NCI-H2171 treated with DMSO at 0.1 percent for 48 hours (cell line): Measurements from ENCODE around the gene FLYWCH1.

Experiments
- DNase-seq: peaks from one replicate; lab custom pipeline; 2025; lab: John Stamatoyannopoulos, UW

The FLYWCH1 gene

DNA sequence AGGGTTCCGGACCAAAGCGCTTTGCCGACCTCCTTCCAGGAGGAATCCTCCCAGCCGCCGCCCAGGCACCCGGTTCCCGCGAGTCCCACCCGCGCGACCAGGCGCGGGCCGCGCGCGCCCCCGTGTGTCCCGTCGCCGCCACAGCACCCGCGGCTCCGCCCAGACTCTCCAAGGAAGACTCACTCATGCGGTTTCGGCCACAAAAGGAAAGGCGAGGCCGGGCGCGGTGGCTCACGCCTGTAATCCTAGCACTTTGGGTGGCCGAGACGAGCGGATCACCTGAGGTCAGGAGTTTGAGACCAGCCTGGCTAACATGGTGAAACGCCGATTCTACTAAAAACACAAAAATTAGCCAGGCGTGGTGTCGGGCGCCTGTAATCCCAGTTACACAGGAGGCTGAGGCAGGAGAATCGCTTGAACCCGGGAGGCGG, 72.0 kb downstream of the FLYWCH1 start:
- DNase-seq: peak; percentile 67

- DNase-seq: no peak
These were observed 73.7 kb downstream of the FLYWCH1 start for GRCh38 chr16:2985462-2985861.

DNA sequence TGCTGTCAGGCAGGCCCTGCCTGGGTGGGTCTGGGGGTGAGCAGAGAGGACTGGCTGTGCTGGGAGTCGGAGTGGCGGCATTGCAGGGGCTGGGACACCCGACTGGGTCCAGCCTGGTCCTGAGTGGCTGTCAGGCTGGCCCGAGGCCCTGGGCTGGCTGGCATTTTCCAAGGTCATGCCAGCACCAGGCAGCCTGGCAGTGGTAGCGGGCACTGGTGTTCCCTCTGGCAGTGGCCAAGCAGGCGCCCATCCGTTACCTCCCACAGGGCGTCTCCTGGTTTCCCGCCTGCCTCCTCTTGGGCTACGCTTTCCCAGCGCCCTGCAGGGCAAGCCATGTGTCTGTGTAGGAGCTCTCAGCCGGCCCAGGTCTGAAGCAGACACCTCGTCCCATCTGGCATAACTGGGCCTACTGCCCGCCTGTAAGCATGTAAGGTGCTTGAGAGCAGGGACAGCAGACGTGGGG, 74.2 kb downstream of the FLYWCH1 start:
- peak; percentile 89 for DNase-seq

- no peak for DNase-seq
These were observed 75.0 kb downstream of the FLYWCH1 start for GRCh38 chr16:2986623-2987188.

- DNase-seq: no peak
These were observed 75.6 kb downstream of the FLYWCH1 start for GRCh38 chr16:2987286-2987685.

- DNase-seq: peak; percentile 91
These were observed 76.1 kb downstream of the FLYWCH1 start for GRCh38 chr16:2987833-2988232.

DNA sequence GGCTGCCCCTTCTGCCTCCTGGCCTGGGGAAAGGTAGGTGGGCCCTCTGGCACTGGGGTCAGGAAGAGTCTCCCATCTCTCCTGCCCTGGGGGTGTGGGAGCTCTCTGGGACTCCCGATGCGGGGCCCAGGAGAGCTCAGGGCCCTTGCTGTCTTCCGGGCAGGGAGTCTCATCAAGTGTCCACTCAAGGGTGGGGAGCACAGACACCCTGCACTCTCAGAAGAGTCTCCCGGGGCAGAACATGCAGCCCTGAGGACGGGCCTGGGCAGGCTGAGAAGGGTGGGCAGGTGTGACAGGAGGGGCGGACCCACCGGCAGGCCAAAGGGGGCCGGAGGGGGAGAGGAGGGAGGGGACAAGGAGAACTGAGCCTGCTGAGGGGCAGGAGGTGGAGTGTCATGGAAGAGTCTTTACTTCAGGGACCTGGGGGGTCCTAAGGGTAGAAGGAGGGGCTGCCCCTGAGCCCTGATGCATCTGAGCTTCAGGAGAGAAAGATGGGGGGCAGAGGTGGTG, 76.9 kb downstream of the FLYWCH1 start:
- DNase-seq: peak; percentile 29

- no peak for DNase-seq
These were observed 79.2 kb downstream of the FLYWCH1 start for GRCh38 chr16:2990891-2991290.

GRCh38 chr16:2991566-2992261, 80.0 kb downstream of the FLYWCH1 start:
- DNase-seq: no peak

DNA sequence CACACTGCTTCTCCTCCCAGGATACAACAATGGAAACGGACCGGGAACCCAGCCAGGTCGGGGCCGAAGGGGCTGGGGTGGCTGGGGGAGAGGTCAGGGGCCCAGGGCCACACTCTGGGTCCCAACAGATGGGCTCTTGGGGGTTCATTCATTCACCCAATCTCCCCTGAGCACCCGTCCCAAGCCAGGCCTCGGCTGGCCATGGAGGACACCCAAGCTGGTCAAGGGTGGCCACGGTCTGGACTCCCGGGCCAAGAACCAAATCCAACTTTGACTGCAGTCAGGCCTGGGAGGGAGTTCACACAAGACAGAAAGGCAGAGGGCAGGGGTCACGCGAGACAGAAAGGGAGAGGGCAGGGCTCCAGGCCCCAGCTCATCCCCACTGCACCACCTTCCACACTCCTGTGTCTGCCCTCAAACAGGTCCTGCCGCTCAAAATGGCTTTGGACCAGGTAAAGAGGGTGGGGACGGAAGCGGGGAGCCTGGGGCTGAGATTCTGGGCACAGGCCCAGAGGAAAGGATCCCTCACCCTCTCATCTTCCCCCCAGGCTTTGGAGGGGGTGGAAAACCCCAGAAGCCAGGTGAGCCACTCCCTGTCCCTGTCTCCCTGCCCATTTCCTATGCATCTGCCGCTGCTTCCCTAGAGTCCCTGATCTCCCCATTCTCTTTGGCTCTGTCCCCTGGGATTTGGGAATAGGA, 80.8 kb downstream of the FLYWCH1 start:
- DNase-seq: no peak

DNA sequence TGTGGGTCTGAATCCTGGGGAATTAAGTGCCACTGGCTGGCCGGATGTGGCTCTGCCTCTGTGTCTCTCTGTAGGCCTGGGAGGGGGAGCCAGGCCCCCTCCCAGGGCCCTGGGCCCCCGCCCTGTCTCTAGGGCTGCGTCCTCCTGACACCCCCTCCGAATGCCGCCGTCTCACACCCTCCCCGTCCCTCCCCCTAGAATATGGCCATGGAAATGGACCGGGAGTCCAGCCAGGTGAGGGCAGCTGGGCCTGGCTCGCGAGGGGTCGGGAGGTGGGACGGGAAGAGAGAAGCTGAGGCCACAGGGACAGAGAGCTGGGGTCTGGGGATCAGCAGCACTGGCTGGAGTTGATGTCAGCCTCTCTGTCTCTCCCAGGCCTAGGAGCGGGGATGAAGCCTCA, 84.6 kb downstream of the FLYWCH1 start:
- no peak for DNase-seq

DNA sequence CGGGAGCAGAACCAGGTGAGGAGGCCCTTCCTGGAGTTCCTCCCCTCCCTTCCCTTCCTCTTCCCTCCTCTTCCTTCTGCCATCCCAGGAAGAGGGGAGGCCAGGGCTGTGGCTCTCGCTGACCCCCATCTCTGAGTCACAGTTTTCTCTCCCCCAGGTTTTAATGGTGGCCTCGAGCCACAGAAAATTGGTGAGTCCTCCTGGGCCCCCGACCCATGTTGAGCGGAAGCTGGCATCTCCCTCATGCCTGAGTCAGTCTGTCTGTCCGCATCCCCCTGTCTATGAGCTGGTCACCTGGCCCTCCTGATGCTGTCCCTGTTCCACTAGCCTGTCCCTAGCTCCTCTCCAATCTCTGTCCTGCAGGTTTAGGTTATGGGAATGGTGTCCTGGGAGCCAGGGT, 88.2 kb downstream of the FLYWCH1 start:
- no peak for DNase-seq

- no peak for DNase-seq
These were observed 88.8 kb downstream of the FLYWCH1 start for GRCh38 chr16:3000540-3000939.
